Sigmoid colon (tissue), 7 donors: ENCODE results near the gene IRAK1. TPM values are rescaled to one million over a fixed set of nuclear protein-coding genes. Genes with fewer than 3 reads are reported as not detected.

Source experiments
- DNase-seq: peaks from one replicate; pipeline ENCODE4 v3.0.0-alpha.2; 2019
- H3K27ac ChIP-seq, 4 donors: fragments of 200-600 bp; sonication (generic); one replicate each; pipeline ENCODE4 v1.5.1; 2016 to 2019; ENCODE audit warnings: mild to moderate bottlenecking in 1 of 4
- H3K27me3 ChIP-seq, 3 donors: fragments of 200-600 bp; sonication (generic); one replicate each; pipeline ENCODE4 v1.5.1; 2019; ENCODE audit warnings: mild to moderate bottlenecking in 1 of 3
- H3K36me3 ChIP-seq, 4 donors: fragments of 200-600 bp; sonication (generic); one replicate each; pipeline ENCODE4 v1.5.1; 2016 to 2019
- H3K4me1 ChIP-seq, 4 donors: fragments of 200-600 bp; sonication (generic); one replicate each; pipeline ENCODE4 v1.5.1; 2017 to 2019
- H3K4me3 ChIP-seq, 4 donors: fragments of 200-600 bp; sonication (generic); one replicate each; pipeline ENCODE4 v1.5.1; 2017 to 2019; ENCODE audit warnings: mild to moderate bottlenecking in 2 of 4, moderate library complexity in 1 of 4
- H3K9me3 ChIP-seq, 4 donors: fragments of 200-600 bp in 3 of 4; sonication (generic) in 3 of 4; one replicate each; pipeline versions ENCODE4 v1.5.1 to v1.6.1; 2013 to 2019
- CTCF ChIP-seq, 4 experiments: fragments of 450-650 bp in 3 of 4; fragments of 200-600 bp in 1 of 4; IDR thresholded peaks; one replicate each; pipeline ENCODE4 v1.5.1; 2016 to 2019; ENCODE audit warnings: antibody characterized with exemption in 4 of 4, mild to moderate bottlenecking in 3 of 4, moderate library complexity in 2 of 4
- EP300 ChIP-seq, 4 donors: sonication (generic); formaldehyde crosslinking; IDR thresholded peaks; one replicate each; pipeline ENCODE4 v1.6.1; 2017; ENCODE audit warnings: antibody characterized with exemption in 4 of 4
- POLR2A ChIP-seq, 2 donors: fragments of 450-650 bp; IDR thresholded peaks; one replicate each; pipeline ENCODE4 v1.6.1; 2016; ENCODE audit warnings: antibody characterized with exemption in 2 of 2, mild to moderate bottlenecking in 2 of 2, moderate library complexity in 2 of 2
- POLR2AphosphoS5 ChIP-seq, 4 donors: sonication (generic); formaldehyde crosslinking; IDR thresholded peaks; one replicate each; pipeline ENCODE4 v1.6.1; 2017; ENCODE audit warnings: antibody characterized with exemption in 4 of 4
- WGBS, 2 donors: extraction: QIAGEN DNeasy Blood & Tissue Kit; methylation state at CpG; one replicate each; pipeline ENCODE4 v1.1.7; 2013; 5-methylcytosine and 5-hydroxymethylcytosine counted together
- intact Hi-C: fragments of 100-400 bp; cut with DNase I; formaldehyde crosslinking; loops from one replicate; pipeline ENCODE4 v1.15.1; 2023
- polyA plus RNA-seq, 3 donors: library from polyadenylated mRNA; stranded (reverse); fragments of 200-250 nt; gene quantifications; one replicate each; pipeline ENCODE4 v1.2.3, GENCODE V29; 2013
- total RNA-seq, 4 donors: library from RNA; depleted of rRNA; stranded (reverse); fragments of >200 nt; gene quantifications; one replicate each; pipeline ENCODE4 v1.1.0, GENCODE V29; 2016
- donor health status: healthy with polysubstance abuse.
- donor health status: Bipolar disorder and iron deficiency.
- donor health status: healthy.

IRAK1 gene
- total and polyA plus RNA-seq, 7 donors = 26.8 to 103 (median 41.7) TPM

DNA sequence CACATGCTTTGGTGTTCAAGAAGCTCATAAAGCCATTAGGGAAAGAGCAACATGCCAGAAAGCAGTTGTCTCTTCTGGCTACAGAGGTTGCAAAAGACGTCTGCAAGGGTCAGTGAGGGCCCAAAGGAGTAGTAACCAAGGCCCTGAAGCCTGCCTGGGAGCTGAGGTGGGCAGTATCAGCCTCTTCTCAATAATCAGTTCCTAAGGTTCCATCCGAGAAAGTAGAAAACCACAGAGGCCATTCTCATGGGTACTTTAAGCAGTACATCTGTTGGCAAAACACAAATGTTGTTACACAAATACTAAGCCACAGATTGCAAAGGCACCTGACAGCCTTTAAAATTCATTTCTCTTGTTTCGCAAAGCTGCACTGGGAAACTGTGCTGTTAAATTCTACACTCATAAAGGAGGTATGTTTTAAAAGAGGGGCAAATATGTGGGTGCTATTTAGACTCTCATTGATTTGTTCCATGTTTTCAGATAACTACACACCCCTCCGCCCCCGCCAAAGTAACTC lies 40.1 kb upstream of the IRAK1 start:
- Histone ChIP-seq H3K4me3 (no peak overlapping the region), H3K27me3 (no peaks in the 10 kb centered on the region), H3K4me1 (peaks cover 0 to 67% (median 61%) of the 10 kb centered on the region in 4 donors), H3K9me3 (no peaks in the 10 kb centered on the region), H3K27ac (peak overlapping the region in 2 of 4 donors; percentile 27 to 39), H3K36me3 (peaks cover 0 to 5% (median 0%) of the 10 kb centered on the region in 4 donors)
- intact Hi-C loops = no loop called here
- peak; percentile 27 for DNase-seq
- WGBS, 2 donors = 58 to 71% methylated on average over 5 of the region's 5 CpGs
- no peak for TF ChIP-seq CTCF (IDR thresholded peaks at IDR 0.05)
- TF ChIP-seq POLR2AphosphoS5 (IDR thresholded peaks at IDR 0.05) = no peak
- TF ChIP-seq EP300 (IDR thresholded peaks at IDR 0.05) = no peak
- TF ChIP-seq POLR2A (IDR thresholded peaks at IDR 0.05) = no peak

DNA sequence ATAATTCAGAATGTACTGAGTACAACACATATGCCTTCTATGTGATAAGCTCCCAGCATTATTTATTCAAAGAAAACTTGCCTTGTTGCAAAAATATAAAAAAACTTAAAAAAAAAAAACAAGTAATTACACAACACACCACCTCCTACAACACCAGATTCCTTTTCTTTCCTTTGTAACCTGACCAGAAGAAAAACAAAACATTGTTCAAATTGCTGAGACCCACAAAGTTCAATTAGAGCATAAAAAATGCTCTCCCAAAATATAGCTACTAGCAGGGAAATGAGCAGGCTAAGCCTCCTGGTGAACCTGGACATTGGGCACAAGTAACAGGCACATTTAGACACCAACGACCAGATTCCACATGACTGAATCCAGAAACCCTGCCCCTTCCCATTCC lies 39.5 kb upstream of the IRAK1 start:
- 39 to 46% methylated on average over 1 of the region's 1 CpG for WGBS, 2 donors
- Histone ChIP-seq H3K4me3 (no peak overlapping the region), H3K27ac (peak overlapping the region in 2 of 4 donors; percentile 27 to 39), H3K4me1 (peaks cover 0 to 66% (median 55%) of the 10 kb centered on the region in 4 donors), H3K9me3 (no peaks in the 10 kb centered on the region), H3K36me3 (peaks cover 0 to 5% (median 0%) of the 10 kb centered on the region in 4 donors), H3K27me3 (no peaks in the 10 kb centered on the region)
- intact Hi-C loops = no loop called here
- TF ChIP-seq CTCF (IDR thresholded peaks at IDR 0.05) = no peak
- peak; percentile 5 for DNase-seq

GRCh38 chrX:154058214-154058997 lies 38.7 kb upstream of the IRAK1 start:
- Histone ChIP-seq H3K27me3 (no peaks in the 10 kb centered on the region), H3K27ac (no peak overlapping the region), H3K9me3 (no peaks in the 10 kb centered on the region), H3K36me3 (peaks cover 0 to 5% (median 0%) of the 10 kb centered on the region in 4 donors), H3K4me3 (no peak overlapping the region), H3K4me1 (peaks cover 0 to 58% (median 47%) of the 10 kb centered on the region in 4 donors)
- DNase-seq = no peak
- WGBS, 2 donors = 87 to 90% methylated on average over 11 of the region's 11 CpGs
- TF ChIP-seq POLR2A (IDR thresholded peaks at IDR 0.05) = no peak
- intact Hi-C loops = no loop called here

DNA sequence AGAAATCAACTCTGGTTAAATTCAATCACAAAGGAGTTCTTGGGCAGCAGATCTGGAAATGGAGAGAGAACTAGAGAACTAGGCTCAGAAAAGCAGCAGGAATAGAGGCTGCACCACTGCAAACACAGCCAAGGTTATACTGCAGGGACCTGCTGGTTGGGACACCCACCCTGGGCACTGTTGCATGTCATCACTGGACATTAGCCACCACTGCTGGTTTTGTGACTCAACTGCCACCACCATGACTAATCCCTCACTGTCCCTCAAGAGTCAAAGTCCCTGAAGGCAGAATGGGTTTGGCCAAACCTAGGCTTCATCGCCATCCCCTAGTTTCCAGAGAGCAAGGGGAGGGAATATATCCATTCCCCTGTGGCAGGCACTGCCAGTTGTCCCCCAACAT lies 38.1 kb upstream of the IRAK1 start:
- no peaks in the 10 kb centered on the region for H3K27me3 ChIP-seq
- H3K36me3 ChIP-seq = peaks cover 0 to 5% (median 0%) of the 10 kb centered on the region in 4 donors
- DNase-seq = no peak
- H3K9me3 ChIP-seq = no peaks in the 10 kb centered on the region
- H3K4me1 ChIP-seq = peaks cover 0 to 52% (median 42%) of the 10 kb centered on the region in 4 donors
- TF ChIP-seq POLR2AphosphoS5 (IDR thresholded peaks at IDR 0.05) (no peak), CTCF (IDR thresholded peaks at IDR 0.05) (no peak), EP300 (IDR thresholded peaks at IDR 0.05) (no peak), POLR2A (IDR thresholded peaks at IDR 0.05) (no peak)
- intact Hi-C loops = no loop called here
- WGBS, 2 donors = 87 to 97% methylated on average over 1 of the region's 1 CpG
- no peak overlapping the region for H3K4me3 ChIP-seq
- no peak overlapping the region for H3K27ac ChIP-seq

DNA sequence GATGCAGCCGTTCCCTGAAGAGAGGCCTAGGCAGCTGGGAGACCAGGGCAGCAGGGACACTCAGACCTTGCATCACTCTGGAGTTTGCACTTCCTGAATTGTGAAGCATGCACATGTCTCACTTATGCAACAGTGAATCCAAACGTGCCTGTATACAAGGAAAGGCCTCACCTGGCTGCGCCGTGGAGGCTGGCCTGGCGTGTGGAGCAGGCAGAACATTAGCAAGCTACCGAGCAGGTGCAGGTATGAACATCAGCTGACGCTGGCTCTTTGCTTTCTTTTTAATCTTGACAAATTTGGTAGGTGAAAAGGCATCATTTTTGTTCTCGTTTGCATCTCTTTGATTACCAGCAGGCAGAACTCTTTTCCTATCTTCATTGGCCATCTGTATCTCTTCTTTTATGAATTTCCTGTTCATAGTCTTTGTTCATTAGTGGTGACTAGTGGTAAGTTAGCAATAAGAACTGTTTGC lies 37.1 kb upstream of the IRAK1 start:
- Histone ChIP-seq H3K27me3 (no peaks in the 10 kb centered on the region), H3K36me3 (peaks cover 0 to 5% (median 0%) of the 10 kb centered on the region in 4 donors), H3K9me3 (no peaks in the 10 kb centered on the region), H3K4me3 (no peak overlapping the region), H3K4me1 (peaks cover 0 to 44% (median 36%) of the 10 kb centered on the region in 4 donors), H3K27ac (peak overlapping the region in 1 of 4 donors; percentile 31)
- TF ChIP-seq CTCF (IDR thresholded peaks at IDR 0.05) = no peak
- TF ChIP-seq POLR2A (IDR thresholded peaks at IDR 0.05) = no peak
- no peak for TF ChIP-seq EP300 (IDR thresholded peaks at IDR 0.05)
- TF ChIP-seq POLR2AphosphoS5 (IDR thresholded peaks at IDR 0.05) = no peak
- 38 to 46% methylated on average over 8 of the region's 8 CpGs for WGBS, 2 donors
- intact Hi-C loops = no loop called here
- DNase-seq = no peak
